ENCODE measurements around the gene POU5F1.

Gene POU5F1

DNA sequence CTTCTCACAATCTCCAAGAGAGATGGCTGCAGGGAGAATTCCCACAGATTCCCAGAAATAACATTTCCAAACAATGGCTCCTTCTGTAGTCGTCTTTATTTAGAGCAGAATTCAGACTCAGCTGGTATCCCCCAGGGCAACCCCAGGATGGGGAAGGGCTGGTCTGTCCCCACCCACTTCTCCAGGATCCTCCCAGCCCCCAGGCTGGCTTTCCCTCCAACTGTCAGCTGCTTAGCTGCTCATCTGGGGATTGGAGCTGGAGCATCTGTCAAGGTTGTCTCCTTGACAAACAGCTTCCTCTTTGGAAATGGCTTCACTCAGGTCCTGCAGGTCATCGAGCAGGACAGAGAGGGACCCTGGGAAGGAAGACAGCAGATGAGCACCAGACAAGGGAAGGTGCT lies 28.1 kb downstream of the POU5F1 start:
- no peak for ATAC-seq (ENCODE audit: insufficient read depth, low read depth)

DNA sequence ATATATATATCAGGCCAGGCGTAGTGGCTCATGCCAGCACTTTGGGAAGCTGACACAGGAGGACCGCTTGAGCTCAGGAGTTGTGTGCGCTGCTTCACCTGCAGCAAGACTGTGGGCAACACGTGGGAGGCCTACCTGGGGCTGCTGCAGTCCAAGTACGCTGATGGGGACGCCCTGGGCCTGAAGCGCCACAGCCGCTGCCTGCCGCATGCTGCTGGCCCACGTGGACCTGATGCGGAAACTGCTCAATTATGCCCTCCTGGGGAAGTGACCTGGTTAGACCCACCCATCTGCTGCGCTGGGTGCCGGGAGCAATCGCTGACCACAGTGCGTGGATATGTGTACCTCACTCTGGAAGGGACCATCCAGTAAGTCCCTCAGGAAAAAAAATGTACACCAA lies 29.8 kb downstream of the POU5F1 start:
- Histone ChIP-seq H3K27me3 (ENCODE audit: insufficient read depth, low read length, poor library complexity) (no peaks in the 10 kb centered on the region), H4K20me1 (ENCODE audit: insufficient read depth, low read length) (no peaks in the 10 kb centered on the region), H3K4me2 (ENCODE audit: insufficient read depth, low read length) (no peak overlapping the region), H3K9me3 (ENCODE audit: insufficient read depth, low read length, severe bottlenecking) (no peaks in the 10 kb centered on the region), H3K9ac (ENCODE audit: low read depth, low read length) (no peak overlapping the region), H3K4me1 (ENCODE audit: insufficient read depth, low read length) (peaks cover 6% of the 10 kb centered on the region), H2AFZ (ENCODE audit: low read depth, low read length) (no peak overlapping the region), H3K4me3 (ENCODE audit: low read depth in 1 of 2, low read length in 2 of 2) (no peak overlapping the region), H3K27ac (ENCODE audit: low read length) (no peak overlapping the region), H3K36me3 (ENCODE audit: insufficient read depth, low read length) (peaks cover 30% of the 10 kb centered on the region), H3K79me2 (ENCODE audit: insufficient read depth, low read length) (no peaks in the 10 kb centered on the region)
- no peak for TF ChIP-seq EZH2 (IDR thresholded peaks at IDR 0.05; ENCODE audit: borderline replicate concordance, low read depth, low read length, severe bottlenecking)
- TF ChIP-seq, protein P1, sequence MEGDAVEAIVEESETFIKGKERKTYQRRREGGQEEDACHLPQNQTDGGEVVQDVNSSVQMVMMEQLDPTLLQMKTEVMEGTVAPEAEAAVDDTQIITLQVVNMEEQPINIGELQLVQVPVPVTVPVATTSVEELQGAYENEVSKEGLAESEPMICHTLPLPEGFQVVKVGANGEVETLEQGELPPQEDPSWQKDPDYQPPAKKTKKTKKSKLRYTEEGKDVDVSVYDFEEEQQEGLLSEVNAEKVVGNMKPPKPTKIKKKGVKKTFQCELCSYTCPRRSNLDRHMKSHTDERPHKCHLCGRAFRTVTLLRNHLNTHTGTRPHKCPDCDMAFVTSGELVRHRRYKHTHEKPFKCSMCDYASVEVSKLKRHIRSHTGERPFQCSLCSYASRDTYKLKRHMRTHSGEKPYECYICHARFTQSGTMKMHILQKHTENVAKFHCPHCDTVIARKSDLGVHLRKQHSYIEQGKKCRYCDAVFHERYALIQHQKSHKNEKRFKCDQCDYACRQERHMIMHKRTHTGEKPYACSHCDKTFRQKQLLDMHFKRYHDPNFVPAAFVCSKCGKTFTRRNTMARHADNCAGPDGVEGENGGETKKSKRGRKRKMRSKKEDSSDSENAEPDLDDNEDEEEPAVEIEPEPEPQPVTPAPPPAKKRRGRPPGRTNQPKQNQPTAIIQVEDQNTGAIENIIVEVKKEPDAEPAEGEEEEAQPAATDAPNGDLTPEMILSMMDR (IDR thresholded peaks at IDR 0.05; ENCODE audit: borderline replicate concordance, extremely low read depth, low read length, poor library complexity, severe bottlenecking) = no peak
- ATAC-seq (ENCODE audit: insufficient read depth, low read depth) = no peak
- DNase-seq = no peak

More for the DNA sequence above, 28.1 kb downstream of the POU5F1 start:
- Histone ChIP-seq H3K9me3 (ENCODE audit: insufficient read depth, low read length, severe bottlenecking) (no peaks in the 10 kb centered on the region), H3K79me2 (ENCODE audit: insufficient read depth, low read length) (no peaks in the 10 kb centered on the region), H2AFZ (ENCODE audit: low read depth, low read length) (no peak overlapping the region), H3K36me3 (ENCODE audit: insufficient read depth, low read length) (peaks cover 33% of the 10 kb centered on the region), H3K9ac (ENCODE audit: low read depth, low read length) (no peak overlapping the region), H3K4me3 (ENCODE audit: low read depth in 1 of 2, low read length in 2 of 2) (no peak overlapping the region), H3K27me3 (ENCODE audit: insufficient read depth, low read length, poor library complexity) (no peaks in the 10 kb centered on the region), H3K4me1 (ENCODE audit: insufficient read depth, low read length) (peaks cover 6% of the 10 kb centered on the region), H3K27ac (ENCODE audit: low read length) (no peak overlapping the region), H3K4me2 (ENCODE audit: insufficient read depth, low read length) (no peak overlapping the region), H4K20me1 (ENCODE audit: insufficient read depth, low read length) (no peaks in the 10 kb centered on the region)
- TF ChIP-seq EZH2 (IDR thresholded peaks at IDR 0.05; ENCODE audit: borderline replicate concordance, low read depth, low read length, severe bottlenecking) = no peak
- TF ChIP-seq, protein P1 (IDR thresholded peaks at IDR 0.05; ENCODE audit: borderline replicate concordance, extremely low read depth, low read length, poor library complexity, severe bottlenecking) = no peak
- DNase-seq = no peak

DNA sequence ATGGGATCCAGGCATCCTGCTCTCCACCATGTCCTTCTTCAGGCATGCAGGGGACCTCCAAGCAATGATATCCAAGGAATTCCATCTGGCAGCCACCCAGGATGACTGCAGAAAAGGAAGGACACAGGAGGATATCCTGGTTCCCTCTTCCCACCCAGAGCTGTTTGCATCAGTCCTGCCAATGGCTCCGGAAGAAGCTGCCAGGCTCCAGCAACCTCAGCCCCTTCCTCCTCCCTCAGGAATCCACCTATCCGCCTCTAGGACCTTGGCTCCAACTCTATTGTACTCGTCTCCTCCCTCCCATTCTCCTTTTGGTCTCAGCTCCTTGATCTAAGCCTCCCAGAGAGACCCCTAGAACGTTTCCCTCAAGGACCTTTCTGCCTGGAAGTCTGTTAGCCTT lies 30.9 kb downstream of the POU5F1 start:
- Histone ChIP-seq H3K9me3 (ENCODE audit: insufficient read depth, low read length, severe bottlenecking) (no peaks in the 10 kb centered on the region), H3K79me2 (ENCODE audit: insufficient read depth, low read length) (no peaks in the 10 kb centered on the region), H3K4me3 (ENCODE audit: low read depth in 1 of 2, low read length in 2 of 2) (no peak overlapping the region), H4K20me1 (ENCODE audit: insufficient read depth, low read length) (no peaks in the 10 kb centered on the region), H2AFZ (ENCODE audit: low read depth, low read length) (no peak overlapping the region), H3K27ac (ENCODE audit: low read length) (no peak overlapping the region), H3K27me3 (ENCODE audit: insufficient read depth, low read length, poor library complexity) (no peaks in the 10 kb centered on the region), H3K9ac (ENCODE audit: low read depth, low read length) (no peak overlapping the region), H3K36me3 (ENCODE audit: insufficient read depth, low read length) (peaks cover 20% of the 10 kb centered on the region), H3K4me1 (ENCODE audit: insufficient read depth, low read length) (peaks cover 6% of the 10 kb centered on the region), H3K4me2 (ENCODE audit: insufficient read depth, low read length) (no peak overlapping the region)
- TF ChIP-seq EZH2 (IDR thresholded peaks at IDR 0.05; ENCODE audit: borderline replicate concordance, low read depth, low read length, severe bottlenecking) = no peak
- TF ChIP-seq, protein P1 (IDR thresholded peaks at IDR 0.05; ENCODE audit: borderline replicate concordance, extremely low read depth, low read length, poor library complexity, severe bottlenecking) = no peak
- no peak for ATAC-seq (ENCODE audit: insufficient read depth, low read depth)
- no peak for DNase-seq

DNA sequence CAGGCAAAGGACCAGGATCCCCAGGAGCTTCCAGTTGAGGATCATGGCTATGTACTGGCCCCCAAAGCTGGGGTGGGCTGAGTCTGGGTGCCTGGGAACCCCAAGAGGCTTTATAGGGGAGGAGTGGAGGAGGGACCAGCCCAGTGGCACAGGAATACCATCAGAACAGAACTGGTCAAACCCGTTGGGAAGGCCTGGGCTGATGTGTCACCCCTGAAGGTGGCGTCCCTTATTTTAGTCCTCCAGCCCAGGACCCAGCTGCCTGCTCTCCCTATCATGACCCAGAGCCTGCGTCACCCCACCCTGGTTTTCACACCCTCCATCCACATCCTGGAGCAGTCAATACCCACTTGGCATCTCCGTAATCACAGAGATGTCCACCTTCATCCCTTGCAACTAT lies 31.5 kb downstream of the POU5F1 start, which contains the start of gene PSORS1C2:
TSS of gene PSORS1C2 (minus strand) at position 85 of the 400 bp plus-strand sequence. CDS start at position 45, 40 bp downstream.
- ATAC-seq (ENCODE audit: insufficient read depth, low read depth) = no peak
- H3K36me3 ChIP-seq (ENCODE audit: insufficient read depth, low read length) = peaks cover 13% of the 10 kb centered on the region
- DNase-seq = no peak
- H4K20me1 ChIP-seq (ENCODE audit: insufficient read depth, low read length) = no peaks in the 10 kb centered on the region
- H3K4me1 ChIP-seq (ENCODE audit: insufficient read depth, low read length) = peaks cover 6% of the 10 kb centered on the region
- H3K9ac ChIP-seq (ENCODE audit: low read depth, low read length) = peak within 1 kb of the TSS; percentile 21; the same call in 1 of the 2 replicates
- no peaks in the 10 kb centered on the region for H3K79me2 ChIP-seq (ENCODE audit: insufficient read depth, low read length)
- H2AFZ ChIP-seq (ENCODE audit: low read depth, low read length) = peak within 1 kb of the TSS; percentile 62
- H3K27me3 ChIP-seq (ENCODE audit: insufficient read depth, low read length, poor library complexity) = no peaks in the 10 kb centered on the region
- TF ChIP-seq, protein P1 (IDR thresholded peaks at IDR 0.05; ENCODE audit: borderline replicate concordance, extremely low read depth, low read length, poor library complexity, severe bottlenecking) = no peak
- TF ChIP-seq EZH2 (IDR thresholded peaks at IDR 0.05; ENCODE audit: borderline replicate concordance, low read depth, low read length, severe bottlenecking) = no peak
- H3K4me3 ChIP-seq (ENCODE audit: low read depth in 1 of 2, low read length in 2 of 2) = no peak within 1 kb of the TSS
- H3K27ac ChIP-seq (ENCODE audit: low read length) = no peak within 1 kb of the TSS
- H3K4me2 ChIP-seq (ENCODE audit: insufficient read depth, low read length) = peak within 1 kb of the TSS; percentile 54
- H3K9me3 ChIP-seq (ENCODE audit: insufficient read depth, low read length, severe bottlenecking) = no peaks in the 10 kb centered on the region

All from DND-41 (cell line).